ENCODE data around the gene WDR54.

Gene WDR54

DNA sequence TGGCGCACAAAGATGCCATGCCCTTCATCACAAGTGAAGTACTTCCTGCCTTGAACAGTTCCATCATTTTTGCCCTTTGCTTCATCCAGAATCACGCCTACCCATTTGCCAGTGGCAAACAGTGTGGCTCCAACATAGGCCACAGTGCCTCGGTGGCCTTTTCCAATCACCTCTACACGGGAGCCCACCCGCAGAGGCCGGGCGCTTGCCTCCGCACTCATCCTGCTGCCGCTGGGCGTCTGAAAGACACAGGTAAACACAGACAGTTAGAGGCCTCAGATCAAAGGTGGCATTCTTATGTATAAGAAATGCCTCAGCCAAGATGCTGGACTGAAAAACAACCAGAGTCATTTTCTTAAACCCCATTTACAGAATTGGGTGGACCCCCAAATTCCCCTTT, 43.5 kb upstream of the WDR54 start:
- Histone ChIP-seq H2AFZ (ENCODE audit: low read depth, low read length) (no peak overlapping the region), H3K36me3 (ENCODE audit: insufficient read depth, low read length) (peaks cover 30% of the 10 kb centered on the region), H3K4me1 (ENCODE audit: insufficient read depth, low read length) (peaks cover 11% of the 10 kb centered on the region), H3K27ac (ENCODE audit: low read length) (no peak overlapping the region), H3K9ac (ENCODE audit: low read depth, low read length) (no peak overlapping the region), H3K27me3 (ENCODE audit: insufficient read depth, low read length, poor library complexity) (no peaks in the 10 kb centered on the region), H4K20me1 (ENCODE audit: insufficient read depth, low read length) (peaks cover 48% of the 10 kb centered on the region), H3K9me3 (ENCODE audit: insufficient read depth, low read length, severe bottlenecking) (no peaks in the 10 kb centered on the region), H3K4me3 (ENCODE audit: low read depth in 1 of 2, low read length in 2 of 2) (no peak overlapping the region), H3K4me2 (ENCODE audit: insufficient read depth, low read length) (no peak overlapping the region), H3K79me2 (ENCODE audit: insufficient read depth, low read length) (peaks cover 45% of the 10 kb centered on the region)
- ATAC-seq (ENCODE audit: insufficient read depth, low read depth) (no peak), DNase-seq (no peak)
- TF ChIP-seq CTCF (IDR thresholded peaks at IDR 0.05; ENCODE audit: borderline replicate concordance, extremely low read depth, low read length, poor library complexity, severe bottlenecking): no peak
- no peak for TF ChIP-seq EZH2 (IDR thresholded peaks at IDR 0.05; ENCODE audit: borderline replicate concordance, low read depth, low read length, severe bottlenecking)

- Histone ChIP-seq H4K20me1 (ENCODE audit: insufficient read depth, low read length) (peaks cover 50% of the 10 kb centered on the region), H3K27me3 (ENCODE audit: insufficient read depth, low read length, poor library complexity) (no peaks in the 10 kb centered on the region), H3K4me1 (ENCODE audit: insufficient read depth, low read length) (peaks cover 11% of the 10 kb centered on the region), H2AFZ (ENCODE audit: low read depth, low read length) (no peak within 1 kb of the TSS), H3K36me3 (ENCODE audit: insufficient read depth, low read length) (peaks cover 47% of the 10 kb centered on the region), H3K27ac (ENCODE audit: low read length) (peak within 1 kb of the TSS; percentile 18), H3K79me2 (ENCODE audit: insufficient read depth, low read length) (peaks cover 64% of the 10 kb centered on the region), H3K4me2 (ENCODE audit: insufficient read depth, low read length) (peak within 1 kb of the TSS; percentile 49), H3K9ac (ENCODE audit: low read depth, low read length) (no peak within 1 kb of the TSS), H3K4me3 (ENCODE audit: low read depth in 1 of 2, low read length in 2 of 2) (0 out of 4 replicates have a peak within 1 kb of the TSS, but pooled peaks of 1 of the 2 experiments have one; percentile 8), H3K9me3 (ENCODE audit: insufficient read depth, low read length, severe bottlenecking) (no peaks in the 10 kb centered on the region)
- DNase-seq (peak; percentile 35), ATAC-seq (ENCODE audit: insufficient read depth, low read depth) (peak; percentile 93)
- TF ChIP-seq EZH2 (IDR thresholded peaks at IDR 0.05; ENCODE audit: borderline replicate concordance, low read depth, low read length, severe bottlenecking) (no peak), CTCF (IDR thresholded peaks at IDR 0.05; ENCODE audit: borderline replicate concordance, extremely low read depth, low read length, poor library complexity, severe bottlenecking) (no peak)
Observed at GRCh38 chr2:74379851-74380789, 41.4 kb upstream of the WDR54 start, which contains the start of gene DCTN1. TSS of gene DCTN1 (minus strand) at chr2:74380311. CDS start at chr2:74380037, 274 bp downstream.

- no peak overlapping the region for H3K4me3 ChIP-seq (ENCODE audit: low read depth in 1 of 2, low read length in 2 of 2)
- H3K27ac ChIP-seq (ENCODE audit: low read length): no peak overlapping the region
- H3K36me3 ChIP-seq (ENCODE audit: insufficient read depth, low read length): peaks cover 40% of the 10 kb centered on the region
- ATAC-seq (ENCODE audit: insufficient read depth, low read depth) (no peak), DNase-seq (no peak)
- TF ChIP-seq CTCF (IDR thresholded peaks at IDR 0.05; ENCODE audit: borderline replicate concordance, extremely low read depth, low read length, poor library complexity, severe bottlenecking) (no peak), EZH2 (IDR thresholded peaks at IDR 0.05; ENCODE audit: borderline replicate concordance, low read depth, low read length, severe bottlenecking) (no peak)
- H3K79me2 ChIP-seq (ENCODE audit: insufficient read depth, low read length): peaks cover 80% of the 10 kb centered on the region
- no peaks in the 10 kb centered on the region for H3K27me3 ChIP-seq (ENCODE audit: insufficient read depth, low read length, poor library complexity)
- H3K4me1 ChIP-seq (ENCODE audit: insufficient read depth, low read length): peaks cover 11% of the 10 kb centered on the region
- H4K20me1 ChIP-seq (ENCODE audit: insufficient read depth, low read length): peaks cover 47% of the 10 kb centered on the region
- no peak overlapping the region for H3K4me2 ChIP-seq (ENCODE audit: insufficient read depth, low read length)
- H3K9ac ChIP-seq (ENCODE audit: low read depth, low read length): no peak overlapping the region
- H2AFZ ChIP-seq (ENCODE audit: low read depth, low read length): no peak overlapping the region
- no peaks in the 10 kb centered on the region for H3K9me3 ChIP-seq (ENCODE audit: insufficient read depth, low read length, severe bottlenecking)
Observed at GRCh38 chr2:74381751-74382150, 39.8 kb upstream of the WDR54 start.

All from DND-41 (cell line).